K562 (cell line): ENCODE measurements around the gene FNDC1.

ENCODE experiments used
- BCL6 ChIP-seq: fragments of 250-450 bp; sonication (Bioruptor Pico); IDR thresholded peaks from 2 replicates; pipeline ENCODE4 v1.4.0; 2020
- ZNF274 ChIP-seq: IDR thresholded peaks from 2 replicates; pipeline ENCODE4 v1.6.1; 2011; ENCODE audit warnings: low read depth, mild to moderate bottlenecking, low read length, moderate library complexity, borderline replicate concordance

DNA sequence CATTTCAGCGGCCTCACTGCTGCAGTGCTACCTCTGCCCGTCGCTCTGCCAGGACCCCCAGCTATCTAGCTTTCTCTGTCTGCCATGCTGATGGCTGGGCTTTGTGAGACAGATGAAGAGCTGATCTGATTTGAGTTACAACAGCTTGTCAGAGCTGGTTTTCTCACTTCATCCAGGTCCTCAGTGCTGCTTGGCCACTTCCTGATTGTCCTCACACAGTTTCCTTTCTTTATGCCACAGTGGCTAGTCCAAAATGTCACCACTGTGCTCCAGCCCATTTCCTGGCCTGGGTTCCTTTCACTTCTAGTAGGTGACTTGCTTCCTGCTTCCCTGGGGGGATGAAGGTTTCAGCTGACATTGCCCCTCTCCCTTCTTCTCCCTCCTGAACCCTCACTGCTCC is 35.4 kb downstream of the FNDC1 start:
- TF ChIP-seq BCL6 (CRISPR knock-in tag) (no peak), ZNF274 (no peak)
